H1 (cell line): ENCODE data around the gene SERPINF2. TPM values are rescaled to one million over a fixed set of nuclear protein-coding genes. Genes with fewer than 3 reads are reported as not detected.

Experiments used
- ASH2L ChIP-seq: fragments of 200-600, 300-600 bp; sonication (generic); IDR thresholded peaks from one replicate; pipeline ENCODE4 v1.7.1; 2017; ENCODE audit warnings: low read length
- HDAC2 ChIP-seq, 2 experiments: fragments of 300-600 bp in 1 of 2; sonication (generic) in 1 of 2; IDR thresholded peaks; 2 replicates each; pipeline ENCODE4 v1.6.1; 2011 to 2012; ENCODE audit warnings: low read depth in 2 of 2, low read length in 2 of 2, mild to moderate bottlenecking in 2 of 2, moderate library complexity in 2 of 2, borderline replicate concordance in 1 of 2, inconsistent platforms in 1 of 2
- SIX5 ChIP-seq: IDR thresholded peaks from 2 replicates; pipeline ENCODE4 v1.6.1; 2011; ENCODE audit warnings: mild to moderate bottlenecking, low read depth, low read length
- TAF7 ChIP-seq: optimal IDR thresholded peaks from 2 replicates; pipeline ENCODE3; 2011; ENCODE audit warnings: low read depth, mild to moderate bottlenecking, inconsistent platforms, low read length, moderate library complexity, borderline replicate concordance
- polyA plus RNA-seq, 7 experiments: library from polyadenylated mRNA; depleted of rRNA in 3 of 7; stranded (reverse) in 5 of 7; unstranded in 2 of 7; fragments of >200 nt in 5 of 7; fragments of 200-250 nt in 2 of 7; gene quantifications; 1 replicate in 5 of 7; 2 replicates in 1 of 7; 4 replicates in 1 of 7; pipeline versions ENCODE4 v1.2.1 to v1.2.3, GENCODE V29; 2011 to 2013; ENCODE audit warnings: missing spikeins in 2 of 7, mixed read lengths in 2 of 7
- total RNA-seq: library from RNA; stranded (reverse); fragmentation: NEBNext Ultra II Directional; extraction: Animal tissue kit (Norgen Biotek cat#: 25700); gene quantifications from 2 replicates; pipeline ENCODE4 v1.2.1, GENCODE V29; 2021

Gene SERPINF2
- total and polyA plus RNA-seq, 2 of the 8 experiments (the other 6 are each of a cell fraction or from before 2014, with no cell fraction given): 1.8 to 3.2 TPM

DNA sequence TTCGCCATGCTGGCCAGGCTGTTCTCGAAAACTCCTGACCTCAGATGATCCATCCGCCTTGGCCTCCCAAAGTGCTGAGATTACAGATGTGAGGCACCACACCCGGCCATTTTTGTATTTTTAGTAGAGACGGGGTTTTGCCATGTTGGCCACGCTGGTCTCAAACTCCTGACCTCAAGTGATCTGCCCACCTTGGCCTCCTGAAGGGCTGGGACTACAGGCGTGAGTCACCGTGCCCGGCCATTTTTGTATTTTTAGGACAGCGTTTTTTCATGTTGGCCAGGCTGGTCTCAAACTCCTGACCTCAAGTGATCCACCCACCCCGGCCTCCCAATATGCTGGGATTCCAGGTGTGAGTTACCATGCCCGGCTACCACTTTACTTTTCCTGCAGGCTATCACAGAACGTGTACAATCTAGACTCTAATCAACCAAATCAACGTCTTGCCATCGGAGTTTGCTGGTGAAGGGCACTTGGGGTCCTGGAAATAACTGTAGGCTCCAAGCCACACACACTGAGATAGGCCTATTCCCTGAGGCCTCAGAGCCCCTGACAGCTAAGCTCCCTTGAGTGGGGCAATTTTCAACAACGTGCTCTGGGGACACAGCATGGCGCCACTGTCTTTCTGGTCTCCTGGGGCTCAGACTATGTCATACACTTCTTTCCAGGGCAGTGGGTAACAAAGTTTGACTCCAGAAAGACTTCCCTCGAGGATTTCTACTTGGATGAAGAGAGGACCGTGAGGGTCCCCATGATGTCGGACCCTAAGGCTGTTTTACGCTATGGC is 31.9 kb downstream of the SERPINF2 start (continued):
- no peak for TF ChIP-seq ASH2L
- TF ChIP-seq HDAC2 (IDR thresholded peaks at IDR 0.05; ENCODE audit: borderline replicate concordance in 1 of 2, low read depth in 2 of 2, low read length in 2 of 2): no peak
- no peak for TF ChIP-seq TAF7
- no peak for TF ChIP-seq SIX5
- TF ChIP-seq, all 59 proteins: peak for 0
